K562 (cell line): Measurements from ENCODE around the gene AQP11. TPM values are rescaled to one million over a fixed set of nuclear protein-coding genes. Genes with fewer than 3 reads are reported as not detected.
A peak's percentile ranks its signal among the peaks of the same experiment; 100 is the strongest.

Experiments
- AFF1 ChIP-seq, 2 experiments: fragments of 450-650 bp; IDR thresholded peaks; 2 replicates each; pipeline ENCODE4 v1.6.1; 2018; ENCODE audit warnings: mild to moderate bottlenecking in 2 of 2, low read depth in 1 of 2; ENCODE audit not compliant: partially characterized antibody in 2 of 2
- ATF1 ChIP-seq, 2 experiments: fragments of 450-650 bp in 1 of 2; IDR thresholded peaks; 2 replicates each; pipeline ENCODE4 v1.6.1; 2016; ENCODE audit warnings: missing compliant biosample characterization in 1 of 2, missing genetic modification characterization in 1 of 2
- CBX5 ChIP-seq: IDR thresholded peaks from 2 replicates; pipeline ENCODE4 v1.6.1; 2014; ENCODE audit warnings: low read depth, borderline replicate concordance
- EP300 ChIP-seq: IDR thresholded peaks from 2 replicates; pipeline ENCODE4 v1.6.1; 2012; ENCODE audit warnings: low read length, improper control_type of control experiment
- KLF1 ChIP-seq: fragments of 450-650 bp; IDR thresholded peaks from 2 replicates; pipeline ENCODE4 v1.6.1; 2016; ENCODE audit warnings: missing genetic modification characterization, missing compliant biosample characterization
- MAZ ChIP-seq, 2 experiments: fragments of 450-650 bp in 1 of 2; sonication (generic) in 1 of 2; formaldehyde crosslinking; IDR thresholded peaks in 1 of 2; conservative IDR thresholded peaks in 1 of 2; 2 replicates each; pipeline versions ENCODE4 v1.4.0 to v1.5.0; 2020; ENCODE audit warnings: mild to moderate bottlenecking in 1 of 2, missing genetic modification reagents in 1 of 2
- MTF1 ChIP-seq: fragments of 250-450 bp; sonication (Bioruptor Pico); IDR thresholded peaks from 2 replicates; pipeline ENCODE4 v1.9.0; 2021; ENCODE audit warnings: moderate library complexity, mild to moderate bottlenecking, inconsistent platforms, borderline replicate concordance
- NCOA4 ChIP-seq: fragments of 450-650 bp; IDR thresholded peaks from 2 replicates; pipeline ENCODE4 v1.6.1; 2018; ENCODE audit warnings: mild to moderate bottlenecking; ENCODE audit not compliant: partially characterized antibody
- PTBP1 ChIP-seq: fragments of 200-400 bp; formaldehyde crosslinking; IDR thresholded peaks from 2 replicates; pipeline ENCODE4 v1.6.1; 2017; ENCODE audit warnings: low read depth, low read length
- RBM17 ChIP-seq: fragments of 200-400 bp; formaldehyde crosslinking; IDR thresholded peaks from 2 replicates; pipeline ENCODE4 v1.6.1; 2017; ENCODE audit warnings: low read depth, mild to moderate bottlenecking, low read length, borderline replicate concordance
- SMC3 ChIP-seq: conservative IDR thresholded peaks from 2 replicates; pipeline ENCODE4 v1.6.1; 2011; ENCODE audit warnings: low read depth, low read length, improper control_type of control experiment; ENCODE audit not compliant: insufficient read depth
- SRSF9 ChIP-seq: fragments of 200-400 bp; formaldehyde crosslinking; IDR thresholded peaks from 2 replicates; pipeline ENCODE4 v1.6.1; 2017; ENCODE audit warnings: low read depth, low read length, borderline replicate concordance
- TAF1 ChIP-seq: IDR thresholded peaks from 2 replicates; pipeline ENCODE4 v1.6.1; 2011; ENCODE audit warnings: mild to moderate bottlenecking, low read length, moderate library complexity; ENCODE audit not compliant: insufficient read depth, control insufficient read depth, severe bottlenecking; ENCODE audit errors: extremely low read depth
- XRCC5 ChIP-seq: fragments of 200-400 bp; formaldehyde crosslinking; IDR thresholded peaks from 2 replicates; pipeline ENCODE4 v1.6.1; 2017; ENCODE audit warnings: low read depth, mild to moderate bottlenecking, low read length
- ZBTB1 ChIP-seq: sonication (generic); formaldehyde crosslinking; IDR thresholded peaks from 2 replicates; pipeline ENCODE4 v1.8.1; 2023; ENCODE audit warnings: missing genetic modification reagents, low read depth, mild to moderate bottlenecking, borderline replicate concordance
- ZKSCAN8 ChIP-seq: fragments of 200-800 bp; sonication (Bioruptor generic); IDR thresholded peaks from 2 replicates; pipeline ENCODE4 v1.6.1; 2016; ENCODE audit warnings: missing genetic modification characterization, missing compliant biosample characterization
- ZNF274 ChIP-seq: IDR thresholded peaks from 2 replicates; pipeline ENCODE4 v1.6.1; 2011; ENCODE audit warnings: low read depth, mild to moderate bottlenecking, low read length, moderate library complexity, borderline replicate concordance
- ZNF592 ChIP-seq: fragments of 450-650 bp; IDR thresholded peaks from 2 replicates; pipeline ENCODE4 v1.6.1; 2017; ENCODE audit warnings: antibody characterized with exemption, mild to moderate bottlenecking
- ZNF79 ChIP-seq: fragments of 250-450 bp; sonication (Bioruptor Pico); IDR thresholded peaks from 2 replicates; pipeline ENCODE4 v1.4.0; 2020; ENCODE audit warnings: low read depth, mild to moderate bottlenecking, moderate library complexity
- polyA plus RNA-seq, 8 experiments: library from polyadenylated mRNA; depleted of rRNA in 4 of 8; stranded (reverse) in 5 of 8; unstranded in 3 of 8; fragments of >200 nt; fragmentation: Nextera tagmentation in 2 of 8; fragmentation: Illumina TruSeq in 1 of 8; extraction: Ambion mirVana in 2 of 8; extraction: Trizol in 1 of 8; gene quantifications; 2 replicates each; pipeline versions ENCODE4 v1.2.1 to v1.2.3, GENCODE V29; 2011 to 2014; ENCODE audit warnings: inconsistent platforms in 1 of 8, missing spikeins in 1 of 8
- total RNA-seq, 7 experiments: library from RNA; depleted of rRNA in 6 of 7; stranded (reverse); fragments of >200 nt in 6 of 7; fragmentation: Illumina TruSeq in 2 of 7; extraction: Trizol in 2 of 7; gene quantifications; 2 replicates each; pipeline versions ENCODE4 v1.2.1 to v1.2.3, GENCODE V29; 2011 to 2021; ENCODE audit warnings: low replicate concordance in 1 of 7

The AQP11 gene
- total and polyA plus RNA-seq, 9 of the 15 experiments (the other 6 are each of a cell fraction or from before 2014, with no cell fraction given), result 0.09 to 1.0 (median 0.36) TPM

- TF ChIP-seq AFF1 (IDR thresholded peaks at IDR 0.05; ENCODE audit: low read depth in 1 of 2, partially characterized antibody in 2 of 2) (peak in 1 of 2 experiments; percentile 74), NCOA4 (no peak), ZNF79 (CRISPR knock-in tag) (no peak), EP300 (peak; percentile 70; the same call in 1 of the 2 replicates), ZNF592 (peak; percentile 85), MAZ (CRISPR knock-in tag; conservative IDR thresholded peaks at IDR 0.05 in 1 of 2, IDR thresholded peaks at IDR 0.05 in 1 of 2) (peak; percentile 69 to 74; a peak in 3 of 4 replicates), SRSF9 (no peak), XRCC5 (peak; percentile 43; the same call in 1 of the 2 replicates), ZNF274 (no peak), SMC3 (no peak), ZKSCAN8 (CRISPR knock-in tag) (no peak), ATF1 (CRISPR knock-in tag; IDR thresholded peaks at IDR 0.05) (no peak), ATF1 (tag; IDR thresholded peaks at IDR 0.05) (peak; percentile 61), CBX5 (0 out of 2 replicates have a peak, but pooled peaks have one; percentile 45), MTF1 (CRISPR knock-in tag) (no peak), TAF1 (peak; percentile 99), KLF1 (tag) (no peak), RBM17 (no peak), PTBP1 (0 out of 2 replicates have a peak, but pooled peaks have one; percentile 2), ZBTB1 (CRISPR knock-in tag) (no peak)
Measured at GRCh38 chr11:77637345-77638165, 47.8 kb downstream of the AQP11 start, which contains the start of gene CLNS1A (continued).
